Muscle of back (tissue), 11 donors: ENCODE results near the gene PTPRH. TPM values are rescaled to one million over a fixed set of nuclear protein-coding genes. Genes with fewer than 3 reads are reported as not detected.
"Not testable (repeated sequence)": the region's sequence is repeated elsewhere in the genome, so short reads cannot be mapped to it uniquely, and the experiment has no call there.

ENCODE experiments used
- DNase-seq, 3 donors: peaks; one replicate each; pipeline versions ENCODE4 v3.0.0 to v3.0.0-alpha.2; 2013
- polyA plus RNA-seq, 10 donors: library from polyadenylated mRNA; unstranded; fragments of 120-200 nt; gene quantifications; one replicate each; pipeline ENCODE4 v1.2.1, GENCODE V29; 2013; ENCODE audit not compliant: insufficient read length in 10 of 10

Gene PTPRH
- polyA plus RNA-seq, 10 donors = 0.20 to 1.2 (median 0.56) TPM

GRCh38 chr19:55179606-55180484 lies 29.5 kb downstream of the PTPRH start, which contains the start of gene SYT5:
TSS of gene SYT5 (minus strand) at chr19:55180289. CDS start at chr19:55179041, 1,248 bp downstream.
- peak in 2 of 3 donors; percentile 45 to 60 for DNase-seq

DNA sequence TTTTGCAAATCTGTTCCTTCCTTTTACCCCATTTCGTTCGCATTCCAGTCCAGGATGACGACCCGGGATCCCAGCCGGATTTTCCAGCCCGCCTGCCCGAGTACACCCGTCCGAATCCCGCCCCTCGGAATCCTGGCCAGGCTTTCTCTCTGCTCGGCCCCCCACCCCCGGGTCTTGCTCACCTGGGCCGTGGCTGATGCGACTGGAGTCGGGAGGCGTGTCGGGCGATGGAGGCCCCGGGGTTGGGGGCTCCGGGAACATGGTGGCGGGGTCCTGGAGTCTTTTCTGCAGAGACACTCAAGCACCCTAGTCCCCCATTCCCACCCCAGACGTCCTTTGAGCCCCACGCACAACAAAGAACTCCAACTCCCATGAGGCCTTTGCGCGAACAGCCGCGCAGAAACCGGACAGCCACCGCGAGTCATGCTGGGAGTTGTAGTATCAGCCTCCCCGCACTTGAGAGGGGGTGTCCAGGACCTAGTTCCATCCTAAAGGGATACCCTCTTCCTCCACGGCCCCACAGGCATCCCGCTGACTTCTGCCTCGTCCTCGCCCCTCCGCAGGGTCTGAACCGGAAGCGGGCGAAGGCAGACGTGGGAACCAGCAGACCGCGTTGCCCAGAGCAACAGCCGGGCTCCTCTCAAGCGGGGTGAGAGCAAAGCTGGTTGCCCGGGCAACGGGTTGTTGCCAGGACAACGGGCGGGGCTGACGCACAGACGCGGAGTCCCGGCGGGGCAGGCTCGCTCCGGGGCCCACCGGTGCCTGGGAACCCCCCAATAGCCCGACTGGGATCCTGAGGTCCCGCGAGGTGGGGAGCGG lies 30.3 kb downstream of the PTPRH start:
- peak in 2 of 3 donors; percentile 64 to 82 for DNase-seq

DNA sequence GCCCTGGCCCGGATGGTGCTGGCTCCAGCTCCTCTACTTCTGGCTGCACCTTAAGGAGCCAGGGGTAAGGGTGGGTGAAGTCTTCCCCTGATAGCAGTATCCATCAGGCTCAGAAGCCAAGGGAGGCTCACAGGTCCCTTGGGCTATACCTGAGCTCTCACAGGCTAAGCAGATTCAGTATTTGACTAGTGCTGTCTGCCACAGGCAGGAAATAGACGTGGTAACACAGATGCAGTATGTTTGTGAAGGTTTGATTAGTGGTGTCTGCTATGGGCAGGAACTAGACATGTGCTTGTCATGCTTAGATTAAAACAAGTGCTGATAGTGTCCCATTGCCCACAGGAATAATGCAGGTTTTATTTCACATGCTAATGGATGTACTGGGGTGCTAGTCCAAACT lies 33.2 kb downstream of the PTPRH start:
- no peak for DNase-seq

GRCh38 chr19:55175117-55175867 lies 34.0 kb downstream of the PTPRH start:
- no peak for DNase-seq

GRCh38 chr19:55174425-55175116 lies 34.7 kb downstream of the PTPRH start:
- no peak for DNase-seq

DNA sequence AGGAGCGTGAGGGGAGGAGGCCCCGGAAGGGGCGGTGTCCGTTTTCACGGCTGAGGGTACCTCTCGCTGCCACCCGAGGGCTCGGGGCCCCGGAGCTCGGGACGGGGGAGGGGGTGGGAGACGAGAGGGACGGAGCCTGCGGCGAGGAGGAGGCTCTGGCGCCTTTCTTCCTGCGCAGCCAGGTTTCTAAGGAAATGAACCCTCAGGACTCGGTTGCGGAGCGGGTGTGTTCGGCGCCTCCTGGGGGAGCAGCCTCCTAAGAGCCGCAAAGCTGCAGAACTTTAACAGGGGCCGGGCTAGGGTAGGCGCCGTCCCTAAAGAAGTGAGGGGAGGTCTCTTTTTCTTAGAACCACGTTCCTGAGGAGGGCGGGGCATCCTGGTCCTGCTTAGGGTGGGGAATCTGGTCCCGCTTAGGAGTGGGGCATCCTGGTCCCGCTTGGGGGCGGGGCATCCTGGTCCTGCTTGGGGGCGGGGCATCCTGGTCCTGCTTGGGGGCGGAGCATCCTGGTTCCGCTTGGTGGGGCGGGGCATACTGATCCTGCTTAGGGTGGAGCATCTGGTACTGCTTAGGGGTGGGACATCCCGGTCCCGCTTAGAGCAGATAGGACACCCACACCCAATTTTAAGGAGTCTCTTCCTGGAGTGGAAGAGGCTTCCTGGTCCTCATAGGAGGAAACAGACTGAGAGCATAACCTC lies 35.4 kb downstream of the PTPRH start:
- DNase-seq = no peak

GRCh38 chr19:55173186-55173713 lies 36.1 kb downstream of the PTPRH start:
- no peak for DNase-seq

DNA sequence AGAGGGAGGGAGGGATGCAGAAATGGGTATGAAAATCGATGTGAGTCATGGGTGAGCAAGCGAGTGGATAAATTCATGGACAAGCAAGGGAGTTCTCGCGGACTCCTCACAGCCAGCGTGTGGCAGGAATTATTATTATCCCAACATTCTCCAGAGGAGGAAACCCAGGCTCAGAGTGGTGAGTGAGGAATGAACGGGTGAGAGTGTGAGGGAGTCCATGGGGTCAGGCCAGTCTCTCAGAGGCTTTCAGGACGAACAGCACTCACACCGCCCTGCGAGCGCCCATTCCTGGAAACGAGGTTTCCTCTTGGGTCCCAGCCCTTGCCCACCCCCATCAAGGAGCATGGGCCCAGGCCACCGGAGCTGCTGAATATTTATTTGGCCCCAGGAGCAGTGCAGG lies 36.6 kb downstream of the PTPRH start:
- DNase-seq = no peak

- not testable (repeated sequence) for DNase-seq
Observed at GRCh38 chr19:55172318-55172717, 37.0 kb downstream of the PTPRH start.

GRCh38 chr19:55171440-55171839 lies 37.9 kb downstream of the PTPRH start:
- no peak for DNase-seq

DNA sequence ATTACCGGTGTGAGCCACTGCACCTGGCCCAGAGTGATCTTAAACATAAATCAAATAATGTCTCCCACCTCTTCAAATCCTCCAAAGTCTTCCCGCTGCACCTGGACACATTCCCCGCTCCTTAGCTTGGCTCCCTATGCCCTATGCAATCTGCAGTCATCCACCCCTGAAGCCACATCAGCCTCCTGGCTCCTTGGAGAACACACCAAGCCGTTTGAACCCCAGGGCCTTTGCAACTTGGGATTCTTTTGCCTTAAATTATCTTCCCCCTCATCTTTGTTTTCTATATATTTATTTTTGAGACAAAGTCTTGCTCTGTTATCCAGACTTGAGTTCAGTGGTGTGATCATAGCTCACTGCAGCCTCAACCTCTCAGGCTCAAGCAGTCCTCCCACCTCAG lies 40.2 kb downstream of the PTPRH start:
- DNase-seq = no peak

GRCh38 chr19:55166530-55167268 lies 42.6 kb downstream of the PTPRH start, which contains the start of gene DNAAF3:
TSS of gene DNAAF3 (minus strand) at chr19:55166613. CDS start at chr19:55166413, 200 bp downstream.
- peak; percentile 87 to 95 (median 93) for DNase-seq

- peak in 2 of 3 donors; percentile 52 to 75 for DNase-seq
Observed at GRCh38 chr19:55165952-55166529, 43.3 kb downstream of the PTPRH start.

- DNase-seq = no peak
Observed at GRCh38 chr19:55161571-55162322, 47.6 kb downstream of the PTPRH start.

GRCh38 chr19:55160986-55161365 lies 48.3 kb downstream of the PTPRH start:
- DNase-seq = no peak

GRCh38 chr19:55160128-55160985 lies 48.9 kb downstream of the PTPRH start:
- peak; percentile 61 to 83 (median 81) for DNase-seq
